ENCODE results near the gene TSPAN18.

TSPAN18 gene

GRCh38 chr11:44737245-44738085 lies 10.7 kb downstream of the TSPAN18 start:
- DNase-seq (ENCODE audit: low spot score): no peak

GRCh38 chr11:44738791-44739190 lies 12.0 kb downstream of the TSPAN18 start:
- DNase-seq (ENCODE audit: low spot score): no peak

- no peak for DNase-seq (ENCODE audit: low spot score)
Measured at GRCh38 chr11:44740967-44741366, 14.2 kb downstream of the TSPAN18 start.

- no peak for DNase-seq (ENCODE audit: low spot score)
Measured at GRCh38 chr11:44741976-44742375, 15.2 kb downstream of the TSPAN18 start.

GRCh38 chr11:44742508-44743246 lies 15.9 kb downstream of the TSPAN18 start:
- no peak for DNase-seq (ENCODE audit: low spot score)

GRCh38 chr11:44743326-44743725 lies 16.6 kb downstream of the TSPAN18 start:
- no peak for DNase-seq (ENCODE audit: low spot score)

- DNase-seq (ENCODE audit: low spot score): no peak
Measured at GRCh38 chr11:44743959-44744557, 17.3 kb downstream of the TSPAN18 start.

- no peak for DNase-seq (ENCODE audit: low spot score)
Measured at GRCh38 chr11:44746894-44747293, 20.1 kb downstream of the TSPAN18 start.

GRCh38 chr11:44747316-44747715 lies 20.6 kb downstream of the TSPAN18 start:
- DNase-seq (ENCODE audit: low spot score): no peak

GRCh38 chr11:44747836-44748235 lies 21.1 kb downstream of the TSPAN18 start:
- DNase-seq (ENCODE audit: low spot score): no peak

GRCh38 chr11:44748606-44749005 lies 21.8 kb downstream of the TSPAN18 start:
- no peak for DNase-seq (ENCODE audit: low spot score)

- no peak for DNase-seq (ENCODE audit: low spot score)
Measured at GRCh38 chr11:44749189-44749588, 22.4 kb downstream of the TSPAN18 start.

GRCh38 chr11:44750551-44751465 lies 24.0 kb downstream of the TSPAN18 start:
- no peak for DNase-seq (ENCODE audit: low spot score)

- DNase-seq (ENCODE audit: low spot score): no peak
Measured at GRCh38 chr11:44752300-44752699, 25.5 kb downstream of the TSPAN18 start.

- DNase-seq (ENCODE audit: low spot score): no peak
Measured at GRCh38 chr11:44752713-44753112, 26.0 kb downstream of the TSPAN18 start.

- no peak for DNase-seq (ENCODE audit: low spot score)
Measured at GRCh38 chr11:44753961-44754645, 27.3 kb downstream of the TSPAN18 start.

GRCh38 chr11:44754876-44755555 lies 28.3 kb downstream of the TSPAN18 start:
- DNase-seq (ENCODE audit: low spot score): no peak

GRCh38 chr11:44755556-44756523 lies 29.1 kb downstream of the TSPAN18 start:
- no peak for DNase-seq (ENCODE audit: low spot score)

- no peak for DNase-seq (ENCODE audit: low spot score)
Measured at GRCh38 chr11:44758983-44759382, 32.2 kb downstream of the TSPAN18 start.

All from CD4-positive, alpha-beta T cell treated with Interleukin-2 at 100 ng/mL for 4 hours (primary cell).